Measurements from ENCODE around the gene FGF16.
"Not testable (repeated sequence)": the region's sequence is repeated elsewhere in the genome, so short reads cannot be mapped to it uniquely, and the experiment has no call there.

FGF16 gene

DNA sequence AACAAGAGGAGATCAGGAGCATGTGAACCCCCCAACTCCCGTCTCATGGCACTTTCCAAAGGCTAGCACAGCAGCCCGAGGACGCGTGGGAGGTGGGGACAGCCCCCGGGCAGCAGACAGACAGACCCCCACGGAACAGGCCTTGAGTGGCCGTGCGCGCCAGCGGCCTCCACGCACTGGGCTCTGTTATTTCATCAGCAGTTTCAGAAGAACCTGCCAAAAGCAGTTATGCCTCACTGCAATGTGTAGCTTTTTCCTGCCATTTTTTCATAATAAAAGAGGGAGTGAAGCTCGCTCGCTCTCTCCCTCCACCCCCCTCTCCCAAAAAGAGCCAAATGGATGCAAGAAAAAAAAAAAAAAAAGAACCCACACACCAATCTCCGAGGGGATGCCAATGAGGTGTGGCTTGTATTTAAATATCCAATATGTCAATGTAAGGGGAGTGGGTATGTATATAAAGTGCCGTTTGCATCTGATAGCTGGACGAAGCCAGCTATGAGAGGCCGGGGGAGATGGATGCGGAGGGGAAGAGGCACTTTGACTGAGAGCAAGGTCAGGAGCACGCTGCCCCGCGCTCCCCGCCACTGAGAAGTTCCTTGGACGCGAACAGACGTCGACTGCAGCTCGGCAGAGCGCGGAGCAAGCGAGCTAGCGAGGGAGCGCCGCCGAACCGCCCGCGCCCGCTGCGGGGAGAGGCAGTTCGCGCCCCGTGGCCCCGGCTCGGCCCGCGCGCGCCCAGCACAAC lies at the start of gene FGF16:
TSS of gene FGF16 (plus strand) at position 482 of the 745 bp plus-strand sequence. CDS start 286 bp downstream, outside the sequence.
- DNase-seq (ENCODE audit: low spot score), result no peak

GRCh38 chrX:77398330-77398954 lies 48.7 kb upstream of the FGF16 start:
- no peak for DNase-seq (ENCODE audit: low spot score)

- DNase-seq (ENCODE audit: low spot score), result no peak
These were observed 42.8 kb upstream of the FGF16 start for GRCh38 chrX:77404419-77404818.

GRCh38 chrX:77407821-77408220 lies 39.4 kb upstream of the FGF16 start:
- not testable (repeated sequence) for DNase-seq (ENCODE audit: low spot score)

DNA sequence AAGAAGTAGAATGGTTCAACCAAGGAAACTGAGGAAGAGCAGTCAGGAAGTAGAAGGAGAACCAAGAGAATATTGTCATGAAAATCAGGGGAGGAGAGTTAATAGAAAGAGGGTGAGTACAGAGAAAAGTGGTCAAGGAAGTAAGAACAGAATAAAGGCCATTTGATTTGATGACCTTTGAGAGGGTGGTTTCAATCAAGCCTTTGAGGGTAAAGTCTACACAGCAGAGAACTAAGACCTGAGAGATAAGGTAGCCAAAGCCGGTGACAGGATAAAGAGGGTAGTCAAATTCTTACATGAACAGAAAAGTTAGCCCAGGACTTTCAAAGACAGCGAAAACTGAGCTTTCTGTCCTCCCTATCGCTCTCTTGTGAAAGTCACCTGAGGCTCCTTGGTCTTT lies 34.6 kb upstream of the FGF16 start:
- DNase-seq (ENCODE audit: low spot score), result no peak

DNA sequence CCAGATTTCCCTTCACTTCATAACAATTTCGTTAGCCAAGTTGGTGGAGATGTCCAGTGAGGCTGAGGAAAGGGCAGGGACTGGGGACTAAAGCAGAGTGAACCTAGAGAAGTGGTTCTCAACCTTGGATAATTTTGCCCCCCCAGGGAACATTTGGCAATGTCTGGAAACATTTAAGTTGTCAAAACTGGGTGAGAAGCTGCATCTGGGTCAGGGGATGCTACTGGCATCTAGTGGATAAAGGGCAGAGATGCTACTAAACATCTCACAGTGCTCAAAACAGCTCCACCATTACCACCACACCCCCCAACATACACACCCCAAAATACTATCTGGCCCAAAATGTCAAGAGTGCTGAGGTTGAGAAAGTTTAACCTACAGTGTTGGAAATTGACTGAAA lies 32.0 kb upstream of the FGF16 start:
- no peak for DNase-seq (ENCODE audit: low spot score)

DNA sequence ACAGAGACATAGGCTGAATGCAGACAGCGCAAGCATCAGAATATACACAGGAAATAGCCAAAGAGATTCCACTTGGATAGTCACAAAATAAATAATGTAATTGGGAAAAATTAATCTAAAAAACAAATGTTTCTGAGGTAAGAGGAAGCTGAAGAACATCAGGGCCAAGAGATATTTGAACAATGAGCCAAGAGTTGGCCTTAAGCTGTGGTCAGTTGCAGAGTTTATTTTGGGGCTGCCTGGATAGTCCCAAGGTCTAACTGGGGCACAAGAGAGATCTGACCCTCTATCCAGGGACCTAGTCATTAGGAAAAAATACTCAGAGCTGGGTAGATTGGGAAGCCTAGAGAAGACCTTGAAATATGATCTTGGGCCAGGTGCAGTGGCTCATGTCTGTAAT lies 31.3 kb upstream of the FGF16 start:
- no peak for DNase-seq (ENCODE audit: low spot score)

- no peak for DNase-seq (ENCODE audit: low spot score)
These were observed 24.1 kb upstream of the FGF16 start for GRCh38 chrX:77422891-77423648.

DNA sequence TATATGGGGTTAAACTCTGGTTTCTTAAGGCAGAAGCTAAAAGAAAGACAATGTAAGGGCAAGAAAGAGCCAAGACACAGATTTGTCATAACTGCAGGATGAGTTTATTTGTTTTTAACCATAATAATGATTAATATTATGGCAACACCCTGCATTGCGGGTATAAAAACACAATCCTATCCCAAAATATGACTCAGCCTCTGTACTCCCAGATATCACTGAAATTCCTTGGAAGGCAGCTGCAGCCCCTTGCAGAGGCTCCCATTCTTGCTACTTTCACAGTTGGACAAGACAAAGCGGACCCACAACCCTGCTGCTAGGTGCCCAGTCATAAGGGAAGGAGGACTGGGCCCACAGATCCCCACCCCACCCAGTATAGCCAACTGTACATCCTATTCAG lies 20.4 kb upstream of the FGF16 start:
- DNase-seq (ENCODE audit: low spot score), result no peak

GRCh38 chrX:77427611-77428010 lies 19.6 kb upstream of the FGF16 start:
- DNase-seq (ENCODE audit: low spot score), result no peak

DNA sequence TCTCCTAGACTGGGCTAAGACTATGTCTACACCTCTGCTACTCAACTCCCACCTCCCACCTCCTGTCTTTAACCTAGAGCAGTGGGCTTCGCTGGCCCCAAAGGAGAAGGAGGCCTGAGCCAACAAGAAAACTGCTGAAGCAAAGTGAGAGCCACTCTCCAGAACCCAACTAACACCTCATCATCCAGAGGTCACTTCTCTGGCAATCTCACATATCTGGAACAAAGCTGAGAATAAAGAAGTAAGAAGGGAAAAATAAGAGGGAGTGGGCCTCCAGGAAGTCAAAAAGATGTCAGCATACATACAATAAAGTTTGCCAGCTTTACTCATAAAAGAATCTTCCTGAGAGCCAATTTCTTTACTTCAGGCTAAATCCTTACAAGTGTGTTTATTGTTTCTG lies 18.6 kb upstream of the FGF16 start:
- no peak for DNase-seq (ENCODE audit: low spot score)

DNA sequence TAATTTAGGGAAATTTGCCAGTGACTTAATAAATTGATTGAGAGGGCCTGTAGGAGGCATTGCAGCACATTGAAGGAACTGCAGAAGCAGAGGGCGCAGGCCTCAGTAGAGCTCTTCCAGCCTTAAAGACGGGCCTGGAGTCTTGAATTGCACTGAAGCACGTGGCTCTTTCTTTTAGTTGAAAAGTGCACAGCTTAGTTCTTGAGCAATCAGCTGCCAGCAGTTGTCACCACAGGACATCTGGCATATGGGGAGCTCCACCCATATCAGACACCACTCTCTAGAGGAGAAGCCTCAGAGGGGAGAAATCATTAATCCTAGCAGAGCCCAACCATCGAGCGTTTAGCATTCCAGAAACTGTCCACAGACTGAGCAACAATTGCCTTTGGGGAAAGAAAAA lies 16.0 kb upstream of the FGF16 start:
- no peak for DNase-seq (ENCODE audit: low spot score)

- DNase-seq (ENCODE audit: low spot score), result no peak
These were observed 14.2 kb upstream of the FGF16 start for GRCh38 chrX:77433001-77433400.

- DNase-seq (ENCODE audit: low spot score), result no peak
These were observed 12.2 kb upstream of the FGF16 start for GRCh38 chrX:77434962-77435361.

DNA sequence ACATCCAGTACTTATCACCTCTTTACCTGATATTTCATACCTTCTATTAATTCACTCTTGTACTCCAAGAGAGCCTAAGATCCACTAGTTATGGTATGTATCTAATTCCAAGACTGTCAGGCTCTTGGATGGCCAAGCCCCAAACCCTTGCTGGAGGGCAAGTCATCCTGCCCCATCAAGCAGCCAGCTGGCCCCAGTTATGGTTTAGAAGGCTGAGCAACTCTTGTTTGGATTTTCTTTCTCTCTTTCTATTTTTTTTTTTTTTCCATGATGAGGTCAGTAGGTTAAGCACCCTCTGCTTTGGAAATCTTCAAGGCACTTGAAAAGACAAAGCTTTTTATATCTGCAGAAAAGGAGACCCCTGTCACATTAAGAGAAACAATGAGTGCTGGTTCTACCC lies 10.9 kb upstream of the FGF16 start:
- DNase-seq (ENCODE audit: low spot score), result no peak

- DNase-seq (ENCODE audit: low spot score), result no peak
These were observed 10.5 kb upstream of the FGF16 start for GRCh38 chrX:77436682-77437081.

GRCh38 chrX:77440330-77440729 lies 6.9 kb upstream of the FGF16 start:
- DNase-seq (ENCODE audit: low spot score), result no peak

- DNase-seq (ENCODE audit: low spot score), result no peak
These were observed 6.2 kb upstream of the FGF16 start for GRCh38 chrX:77441033-77441432.

- DNase-seq (ENCODE audit: low spot score), result no peak
These were observed 5.7 kb upstream of the FGF16 start for GRCh38 chrX:77441479-77441878.

- DNase-seq (ENCODE audit: low spot score), result no peak
These were observed 4.5 kb upstream of the FGF16 start for GRCh38 chrX:77442728-77443127.

DNA sequence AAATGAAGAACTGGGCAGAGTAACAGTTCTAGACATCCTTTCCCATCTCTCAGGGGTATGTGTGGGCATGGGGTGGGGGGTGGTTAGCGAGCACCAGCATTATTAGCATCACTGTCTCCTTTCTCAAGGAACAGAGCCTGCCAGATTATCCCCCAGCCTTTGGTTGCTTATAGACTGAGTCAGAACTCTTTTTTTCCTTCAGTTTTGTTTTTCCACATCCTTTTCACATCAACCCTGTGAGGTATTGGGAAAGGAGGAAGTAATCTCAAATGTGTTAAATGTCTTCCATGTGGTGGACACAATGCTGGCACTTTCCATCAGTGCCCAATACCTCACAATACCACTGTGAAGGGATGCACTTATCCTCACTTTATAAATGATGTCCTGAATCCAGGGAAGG lies 3.1 kb upstream of the FGF16 start:
- no peak for DNase-seq (ENCODE audit: low spot score)

DNA sequence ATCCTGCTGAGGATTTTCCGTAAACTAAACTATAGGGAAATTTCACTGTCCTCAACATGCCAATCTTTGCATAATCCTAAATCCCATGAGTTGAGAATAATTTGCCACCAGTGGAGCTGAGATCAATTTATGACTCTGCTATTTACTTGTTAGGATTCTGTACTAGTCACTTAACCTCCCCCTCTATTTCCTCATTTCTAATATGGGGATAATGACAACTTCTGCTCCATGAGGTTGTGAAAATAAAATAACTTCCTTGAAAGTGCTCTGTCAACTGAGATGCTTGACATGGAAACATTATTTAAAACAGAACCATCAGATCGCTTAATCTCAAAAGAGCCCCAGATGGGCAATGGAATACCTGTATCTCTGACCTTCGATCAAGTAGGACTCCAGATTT lies 2.6 kb upstream of the FGF16 start:
- no peak for DNase-seq (ENCODE audit: low spot score)

DNA sequence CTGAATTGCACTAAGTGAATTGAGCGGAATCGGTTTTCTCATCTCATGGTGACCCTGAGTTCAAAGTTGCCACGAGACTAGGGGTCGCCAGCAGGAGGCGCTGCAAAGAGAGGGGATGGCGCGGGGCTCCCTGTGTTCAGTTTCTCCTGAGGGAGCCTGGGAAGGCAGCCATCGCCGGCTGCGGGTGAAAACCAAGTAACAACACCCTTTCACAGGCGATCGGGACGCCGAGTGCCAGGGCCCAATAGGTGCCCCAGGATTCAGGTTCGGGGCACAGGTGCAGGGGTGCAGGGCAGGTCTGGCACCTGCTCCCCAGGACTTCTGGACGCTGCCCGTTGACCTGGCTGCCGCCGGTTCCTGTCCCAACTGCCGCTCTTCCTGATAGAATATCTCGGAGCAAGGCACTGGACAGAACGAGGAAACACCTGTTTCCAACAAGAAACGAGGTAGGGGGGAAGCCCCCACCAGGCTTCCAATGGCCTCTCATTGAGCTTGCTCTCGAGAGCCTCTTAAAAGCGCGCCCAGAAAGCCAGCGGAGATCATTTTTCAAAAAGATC lies 1.1 kb upstream of the FGF16 start:
- no peak for DNase-seq (ENCODE audit: low spot score)
